C4-2B (cell line): ENCODE measurements around the gene CFAP65.

Source experiments
- CTCF ChIP-seq: fragments of 450-650 bp; conservative IDR thresholded peaks from 2 replicates; pipeline ENCODE4 v1.5.1; 2017; ENCODE audit warnings: mild to moderate bottlenecking
- ZFX ChIP-seq: fragments of 450-650 bp; IDR thresholded peaks from 2 replicates; pipeline ENCODE4 v1.6.1; 2017

DNA sequence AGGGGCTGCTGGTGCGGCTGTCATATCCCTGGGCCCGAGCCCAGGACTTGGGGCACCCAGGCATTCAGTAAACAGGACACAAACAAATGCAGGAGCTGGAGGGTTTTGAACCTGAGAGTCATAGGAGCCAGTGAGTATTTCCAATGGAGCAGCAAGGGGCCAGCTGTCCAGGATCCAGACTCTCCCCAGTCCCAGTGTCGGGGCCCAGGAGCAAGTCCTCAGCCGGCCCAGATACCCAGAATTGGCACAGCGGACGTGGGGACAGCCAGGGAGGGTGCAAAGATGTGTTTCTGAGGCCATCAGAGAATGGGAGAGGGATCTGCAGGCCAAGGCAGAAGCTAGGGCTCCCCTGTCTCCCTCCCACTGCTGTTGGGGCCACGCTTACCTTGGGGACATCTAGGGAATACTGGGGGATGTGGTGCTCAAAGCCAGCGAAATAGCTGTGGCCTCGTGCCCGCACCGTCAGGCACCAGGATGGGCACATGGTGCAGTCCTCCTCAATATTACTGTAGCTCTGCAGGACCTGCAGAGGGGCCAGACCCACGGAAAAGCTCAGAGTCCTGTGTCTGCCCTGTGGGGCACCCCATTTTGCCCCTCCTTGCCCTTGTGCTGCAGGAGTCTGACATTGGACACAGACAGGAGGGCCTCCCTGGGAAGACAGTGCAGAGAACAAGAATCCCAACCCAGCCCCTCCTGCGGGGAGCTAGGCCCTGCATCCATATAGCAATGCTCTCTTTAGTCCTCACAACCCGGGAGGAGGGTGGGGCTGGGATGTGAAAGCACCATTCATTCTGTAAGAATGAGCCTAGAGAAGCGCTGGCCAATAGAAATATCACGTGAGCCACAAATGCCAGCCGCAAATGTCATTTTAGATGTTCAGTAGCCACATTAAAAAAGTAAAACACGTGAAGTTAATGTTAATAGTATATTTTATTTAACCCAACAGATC lies 15.4 kb downstream of the CFAP65 start:
- TF ChIP-seq CTCF = no peak
- TF ChIP-seq ZFX = no peak
